ENCODE measurements around the gene IL22RA2. TPM values are rescaled to one million over a fixed set of nuclear protein-coding genes. Genes with fewer than 3 reads are reported as not detected.

Gene IL22RA2
- total and polyA plus RNA-seq, 3 donors from 2014 or later, result not detected

- Histone ChIP-seq H3K4me1 (no peaks in the 10 kb centered on the region), H3K9me3 (no peaks in the 10 kb centered on the region), H3K27me3 (no peaks in the 10 kb centered on the region), H3K36me3 (ENCODE audit: low read depth, missing control alignments) (no peaks in the 10 kb centered on the region), H3K4me3 (no peak overlapping the region), H3K27ac (no peak overlapping the region)
- TF ChIP-seq POLR2A (IDR thresholded peaks at IDR 0.05), result no peak
- TF ChIP-seq CTCF (IDR thresholded peaks at IDR 0.05), result no peak
- 71 to 75% methylated on average over 3 of the region's 3 CpGs for WGBS, 2 donors
- DNase-seq, result no peak
- intact Hi-C loops (cut with DNase I; ENCODE audit: low total_unique reads), result no loop called here
Observed at GRCh38 chr6:137150072-137150471, 23.4 kb downstream of the IL22RA2 start.

- WGBS, 2 donors, result 50 to 84% methylated on average over 1 of the region's 1 CpG
- TF ChIP-seq CTCF (IDR thresholded peaks at IDR 0.05) (no peak), POLR2A (IDR thresholded peaks at IDR 0.05) (no peak)
- DNase-seq, result no peak
- intact Hi-C loops (cut with DNase I; ENCODE audit: low total_unique reads), result no loop called here
- no peaks in the 10 kb centered on the region for H3K4me1 ChIP-seq
- no peak overlapping the region for H3K27ac ChIP-seq
- H3K9me3 ChIP-seq, result no peaks in the 10 kb centered on the region
- no peak overlapping the region for H3K4me3 ChIP-seq
- H3K27me3 ChIP-seq, result no peaks in the 10 kb centered on the region
- no peaks in the 10 kb centered on the region for H3K36me3 ChIP-seq (ENCODE audit: low read depth, missing control alignments)
Observed at GRCh38 chr6:137149035-137149393, 24.4 kb downstream of the IL22RA2 start.

GRCh38 chr6:137148306-137149034 lies 25.0 kb downstream of the IL22RA2 start:
- TF ChIP-seq CTCF (IDR thresholded peaks at IDR 0.05), result no peak
- TF ChIP-seq POLR2A (IDR thresholded peaks at IDR 0.05), result no peak
- WGBS, 2 donors, result 87 to 92% methylated on average over 2 of the region's 2 CpGs
- Histone ChIP-seq H3K36me3 (ENCODE audit: low read depth, missing control alignments) (no peaks in the 10 kb centered on the region), H3K4me3 (no peak overlapping the region), H3K9me3 (no peaks in the 10 kb centered on the region), H3K27me3 (no peaks in the 10 kb centered on the region), H3K27ac (no peak overlapping the region), H3K4me1 (no peaks in the 10 kb centered on the region)
- intact Hi-C loops (cut with DNase I; ENCODE audit: low total_unique reads), result no loop called here
- no peak for DNase-seq

GRCh38 chr6:137147195-137147594 lies 26.2 kb downstream of the IL22RA2 start:
- no peak for DNase-seq
- Histone ChIP-seq H3K36me3 (ENCODE audit: low read depth, missing control alignments) (no peaks in the 10 kb centered on the region), H3K27ac (no peak overlapping the region), H3K27me3 (no peaks in the 10 kb centered on the region), H3K4me3 (no peak overlapping the region), H3K9me3 (no peaks in the 10 kb centered on the region), H3K4me1 (no peaks in the 10 kb centered on the region)
- no peak for TF ChIP-seq POLR2A (IDR thresholded peaks at IDR 0.05)
- no peak for TF ChIP-seq CTCF (IDR thresholded peaks at IDR 0.05)
- intact Hi-C loops (cut with DNase I; ENCODE audit: low total_unique reads), result no loop called here
- 90 to 93% methylated on average over 4 of the region's 4 CpGs for WGBS, 2 donors

- Histone ChIP-seq H3K27me3 (no peaks in the 10 kb centered on the region), H3K36me3 (ENCODE audit: low read depth, missing control alignments) (no peaks in the 10 kb centered on the region), H3K27ac (no peak overlapping the region), H3K9me3 (no peaks in the 10 kb centered on the region), H3K4me3 (no peak overlapping the region), H3K4me1 (no peaks in the 10 kb centered on the region)
- no peak for TF ChIP-seq POLR2A (IDR thresholded peaks at IDR 0.05)
- no peak for TF ChIP-seq CTCF (IDR thresholded peaks at IDR 0.05)
- DNase-seq, result no peak
- intact Hi-C loops (cut with DNase I; ENCODE audit: low total_unique reads), result no loop called here
- 89 to 90% methylated on average over 4 of the region's 4 CpGs for WGBS, 2 donors
Observed at GRCh38 chr6:137146206-137146605, 27.2 kb downstream of the IL22RA2 start.

Data from testis (tissue), 3 donors.